Smooth muscle cell (in vitro differentiated cells): Measurements from ENCODE around the gene STK24. TPM values are rescaled to one million over a fixed set of nuclear protein-coding genes. Genes with fewer than 3 reads are reported as not detected.

ENCODE experiments used
- DNase-seq: peaks from one replicate; lab custom pipeline; 2025; ENCODE audit not compliant: unreplicated experiment; lab: John Stamatoyannopoulos, UW
- H2AFZ ChIP-seq: fragments of 200-600 bp; sonication (generic); 2 replicates; pipeline ENCODE4 v1.6.0; 2016; ENCODE audit warnings: antibody characterized with exemption, low read depth, mild to moderate bottlenecking
- H3F3A ChIP-seq: fragments of 200-600 bp; sonication (generic); 2 replicates; pipeline ENCODE4 v1.6.0; 2017; ENCODE audit warnings: antibody characterized with exemption, low read depth
- H3K27ac ChIP-seq: fragments of 200-600 bp; sonication (generic); 2 replicates; pipeline ENCODE4 v1.5.1; 2016; ENCODE audit warnings: low read depth, mild to moderate bottlenecking
- H3K27me3 ChIP-seq: fragments of 200-600 bp; sonication (generic); 2 replicates; pipeline ENCODE4 v1.6.1; 2016; ENCODE audit warnings: low read depth, mild to moderate bottlenecking
- H3K36me3 ChIP-seq: fragments of 200-600 bp; sonication (generic); 2 replicates; pipeline ENCODE4 v1.5.1; 2016; ENCODE audit warnings: low read depth
- H3K4me1 ChIP-seq: fragments of 200-600 bp; sonication (generic); 2 replicates; pipeline ENCODE4 v1.5.1; 2016; ENCODE audit warnings: low read depth
- H3K4me2 ChIP-seq: fragments of 200-600 bp; sonication (generic); 2 replicates; pipeline ENCODE4 v1.6.0; 2016; ENCODE audit warnings: mild to moderate bottlenecking
- H3K4me3 ChIP-seq: fragments of 200-600 bp; sonication (generic); 2 replicates; pipeline ENCODE4 v1.5.1; 2016; ENCODE audit warnings: mild to moderate bottlenecking
- H3K79me2 ChIP-seq: fragments of 200-600 bp; sonication (generic); 2 replicates; pipeline ENCODE4 v1.6.0; 2016; ENCODE audit warnings: low read depth, mild to moderate bottlenecking
- H3K9ac ChIP-seq: fragments of 200-600 bp; sonication (generic); 2 replicates; pipeline ENCODE4 v1.6.0; 2016; ENCODE audit warnings: low read depth
- H3K9me3 ChIP-seq: fragments of 200-600 bp; sonication (generic); replicated peaks from 2 replicates; pipeline ENCODE4 v1.5.1; 2016; ENCODE audit warnings: low read depth
- H4K20me1 ChIP-seq: fragments of 200-600 bp; sonication (generic); 2 replicates; pipeline ENCODE4 v1.6.0; 2016; ENCODE audit warnings: low read depth
- WGBS: methylation state at CpG from one replicate; pipeline ENCODE4 v1.1.7; 2016; ENCODE audit warnings: low lambda C conversion rate; 5-methylcytosine and 5-hydroxymethylcytosine counted together
- polyA plus RNA-seq: library from polyadenylated mRNA; unstranded; fragments of >200 nt; fragmentation: Nextera tagmentation; extraction: Ambion mirVana; gene quantifications from 2 replicates; pipeline ENCODE4 v1.2.1, GENCODE V29; 2016
- total RNA-seq: library from RNA; depleted of rRNA; stranded (reverse); fragments of >200 nt; gene quantifications from 2 replicates; pipeline ENCODE4 v1.2.3, GENCODE V29; 2014
- TF ChIP-seq, protein P1 (sequence below): fragments of 200-600 bp; sonication (generic); IDR thresholded peaks from 2 replicates; pipeline ENCODE4 v1.5.1; 2017; ENCODE audit warnings: borderline replicate concordance, mild to moderate bottlenecking, antibody characterized with exemption; ENCODE audit not compliant: insufficient read depth, poor library complexity, severe bottlenecking

Gene STK24
- total and polyA plus RNA-seq, 2 experiments from 2014 or later, result 80.2 to 89.1 TPM

GRCh38 chr13:98440390-98441055 lies 136.4 kb downstream of the STK24 start:
- H3K9me3 ChIP-seq, result no peaks in the 10 kb centered on the region
- no peak overlapping the region for H3K27ac ChIP-seq
- 98% methylated on average over 24 of the region's 25 CpGs for WGBS
- H3F3A ChIP-seq, result no peaks in the 10 kb centered on the region
- no peaks in the 10 kb centered on the region for H3K27me3 ChIP-seq
- H3K9ac ChIP-seq, result no peak overlapping the region
- no peaks in the 10 kb centered on the region for H3K4me1 ChIP-seq
- no peak overlapping the region for H3K4me3 ChIP-seq
- DNase-seq, result no peak
- no peak overlapping the region for H2AFZ ChIP-seq
- H3K4me2 ChIP-seq, result no peak overlapping the region
- H4K20me1 ChIP-seq, result peaks cover 7% of the 10 kb centered on the region
- H3K36me3 ChIP-seq, result peaks cover 6% of the 10 kb centered on the region
- TF ChIP-seq, protein P1, sequence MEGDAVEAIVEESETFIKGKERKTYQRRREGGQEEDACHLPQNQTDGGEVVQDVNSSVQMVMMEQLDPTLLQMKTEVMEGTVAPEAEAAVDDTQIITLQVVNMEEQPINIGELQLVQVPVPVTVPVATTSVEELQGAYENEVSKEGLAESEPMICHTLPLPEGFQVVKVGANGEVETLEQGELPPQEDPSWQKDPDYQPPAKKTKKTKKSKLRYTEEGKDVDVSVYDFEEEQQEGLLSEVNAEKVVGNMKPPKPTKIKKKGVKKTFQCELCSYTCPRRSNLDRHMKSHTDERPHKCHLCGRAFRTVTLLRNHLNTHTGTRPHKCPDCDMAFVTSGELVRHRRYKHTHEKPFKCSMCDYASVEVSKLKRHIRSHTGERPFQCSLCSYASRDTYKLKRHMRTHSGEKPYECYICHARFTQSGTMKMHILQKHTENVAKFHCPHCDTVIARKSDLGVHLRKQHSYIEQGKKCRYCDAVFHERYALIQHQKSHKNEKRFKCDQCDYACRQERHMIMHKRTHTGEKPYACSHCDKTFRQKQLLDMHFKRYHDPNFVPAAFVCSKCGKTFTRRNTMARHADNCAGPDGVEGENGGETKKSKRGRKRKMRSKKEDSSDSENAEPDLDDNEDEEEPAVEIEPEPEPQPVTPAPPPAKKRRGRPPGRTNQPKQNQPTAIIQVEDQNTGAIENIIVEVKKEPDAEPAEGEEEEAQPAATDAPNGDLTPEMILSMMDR, result no peak
- H3K79me2 ChIP-seq, result no peaks in the 10 kb centered on the region

DNA sequence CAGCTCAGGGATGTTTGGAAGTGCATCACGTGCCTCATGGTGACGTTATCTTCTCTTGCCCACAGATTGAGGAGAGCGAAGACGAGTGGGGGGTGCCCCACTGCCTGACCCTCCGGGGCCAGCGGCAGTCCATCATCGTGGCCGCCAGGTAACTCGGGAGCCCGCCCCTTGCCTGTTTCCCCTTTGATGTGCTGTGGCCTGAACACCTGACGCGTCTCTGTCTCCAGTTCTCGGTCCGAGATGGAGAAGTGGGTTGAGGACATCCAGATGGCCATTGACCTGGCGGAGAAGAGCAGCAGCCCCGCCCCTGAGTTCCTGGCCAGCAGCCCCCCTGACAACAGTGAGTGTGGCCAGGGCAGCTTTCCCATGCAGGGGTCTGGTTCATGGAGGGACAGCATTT lies 137.0 kb downstream of the STK24 start:
- no peak for DNase-seq
- Histone ChIP-seq H3K27ac (no peak overlapping the region), H2AFZ (no peak overlapping the region), H3F3A (no peaks in the 10 kb centered on the region), H3K27me3 (no peaks in the 10 kb centered on the region), H3K79me2 (no peaks in the 10 kb centered on the region), H3K9ac (no peak overlapping the region), H3K36me3 (peaks cover 6% of the 10 kb centered on the region), H3K4me2 (no peak overlapping the region), H3K9me3 (no peaks in the 10 kb centered on the region), H3K4me3 (no peak overlapping the region), H4K20me1 (peaks cover 3% of the 10 kb centered on the region), H3K4me1 (no peaks in the 10 kb centered on the region)
- TF ChIP-seq, protein P1, result no peak
- 96% methylated on average over 16 of the region's 16 CpGs for WGBS

GRCh38 chr13:98439126-98439828 lies 137.6 kb downstream of the STK24 start:
- DNase-seq, result no peak
- peaks cover 6% of the 10 kb centered on the region for H3K36me3 ChIP-seq
- no peaks in the 10 kb centered on the region for H3K9me3 ChIP-seq
- H3F3A ChIP-seq, result no peaks in the 10 kb centered on the region
- H3K27me3 ChIP-seq, result no peaks in the 10 kb centered on the region
- 97% methylated on average over 32 of the region's 32 CpGs for WGBS
- H3K4me3 ChIP-seq, result no peak overlapping the region
- TF ChIP-seq, protein P1, result no peak
- no peak overlapping the region for H3K9ac ChIP-seq
- H3K79me2 ChIP-seq, result no peaks in the 10 kb centered on the region
- H3K4me1 ChIP-seq, result no peaks in the 10 kb centered on the region
- H2AFZ ChIP-seq, result no peak overlapping the region
- no peaks in the 10 kb centered on the region for H4K20me1 ChIP-seq
- no peak overlapping the region for H3K4me2 ChIP-seq
- no peak overlapping the region for H3K27ac ChIP-seq
